Effector CD4-positive, alpha-beta T cell (primary cell): ENCODE measurements around the gene VSIG4. TPM values are rescaled to one million over a fixed set of nuclear protein-coding genes. Genes with fewer than 3 reads are reported as not detected.
"Not testable (repeated sequence)": the region's sequence is repeated elsewhere in the genome, so short reads cannot be mapped to it uniquely, and the experiment has no call there.

Source experiments
- DNase-seq: peaks from one replicate; pipeline ENCODE4 v3.0.0-alpha.2; 2020
- total RNA-seq: gene quantifications from one replicate; lab custom pipeline; 2026; lab: John Stamatoyannopoulos, UW

The VSIG4 gene
- not detected for total RNA-seq

GRCh38 chrX:66039944-66040343 is at the start of gene VSIG4:
TSS of gene VSIG4 (minus strand) at chrX:66040080. CDS start at chrX:66039998, 82 bp downstream.
- no peak for DNase-seq

- no peak for DNase-seq
These were observed 36.9 kb upstream of the VSIG4 start for GRCh38 chrX:66076801-66077200.

- DNase-seq, result peak; percentile 9
These were observed 35.3 kb upstream of the VSIG4 start for GRCh38 chrX:66074920-66075879.

- DNase-seq, result no peak
These were observed 31.2 kb upstream of the VSIG4 start for GRCh38 chrX:66071126-66071525.

- no peak for DNase-seq
These were observed 24.4 kb upstream of the VSIG4 start for GRCh38 chrX:66064261-66064660.

- DNase-seq, result not testable (repeated sequence)
These were observed 17.1 kb upstream of the VSIG4 start for GRCh38 chrX:66057019-66057418.

GRCh38 chrX:66054978-66055377 is 15.1 kb upstream of the VSIG4 start:
- no peak for DNase-seq

GRCh38 chrX:66053414-66053813 is 13.5 kb upstream of the VSIG4 start:
- DNase-seq, result no peak

GRCh38 chrX:66051980-66052379 is 12.1 kb upstream of the VSIG4 start:
- no peak for DNase-seq

- DNase-seq, result no peak
These were observed 10.3 kb upstream of the VSIG4 start for GRCh38 chrX:66050140-66050569.

- DNase-seq, result no peak
These were observed 9.2 kb upstream of the VSIG4 start for GRCh38 chrX:66049056-66049455.

- DNase-seq, result no peak
These were observed 6.8 kb upstream of the VSIG4 start for GRCh38 chrX:66046612-66047235.

GRCh38 chrX:66045894-66046293 is 6.0 kb upstream of the VSIG4 start:
- no peak for DNase-seq

- DNase-seq, result no peak
These were observed 3.7 kb upstream of the VSIG4 start for GRCh38 chrX:66043584-66043983.

- DNase-seq, result no peak
These were observed 2.6 kb upstream of the VSIG4 start for GRCh38 chrX:66042307-66043077.

- no peak for DNase-seq
These were observed 1.8 kb downstream of the VSIG4 start for GRCh38 chrX:66038115-66038514.

GRCh38 chrX:66036231-66036630 is 3.6 kb downstream of the VSIG4 start:
- no peak for DNase-seq

GRCh38 chrX:66035667-66036066 is 4.2 kb downstream of the VSIG4 start:
- no peak for DNase-seq

- no peak for DNase-seq
These were observed 9.2 kb downstream of the VSIG4 start for GRCh38 chrX:66030505-66031317.

- DNase-seq, result no peak
These were observed 10.9 kb downstream of the VSIG4 start for GRCh38 chrX:66028936-66029335.

GRCh38 chrX:66024570-66024969 is 15.3 kb downstream of the VSIG4 start:
- no peak for DNase-seq

GRCh38 chrX:66024092-66024467 is 15.8 kb downstream of the VSIG4 start:
- no peak for DNase-seq
